ENCODE measurements around the gene SAMM50.

GRCh38 chr22:43988116-43988820, 33.0 kb downstream of the SAMM50 start:
- TF ChIP-seq ZC3H10 (CRISPR knock-in tag; IDR thresholded peaks at IDR 0.05): no peak
- no peak for TF ChIP-seq ARNTL (CRISPR knock-in tag; IDR thresholded peaks at IDR 0.05; ENCODE audit: borderline replicate concordance, low read depth)
- TF ChIP-seq PATZ1 (CRISPR knock-in tag; IDR thresholded peaks at IDR 0.05; ENCODE audit: borderline replicate concordance): no peak
- no peak for TF ChIP-seq ZNF70 (CRISPR knock-in tag; IDR thresholded peaks at IDR 0.05)
- TF ChIP-seq CSDC2 (CRISPR knock-in tag; IDR thresholded peaks at IDR 0.05): no peak
- no peak for TF ChIP-seq CSRNP3 (CRISPR knock-in tag; IDR thresholded peaks at IDR 0.05)
- TF ChIP-seq PPARA (CRISPR knock-in tag; IDR thresholded peaks at IDR 0.05; ENCODE audit: borderline replicate concordance): no peak

Data from SK-N-SH treated with all-trans-retinoic acid at 6 μM for 48 hours (cell line).